Muscle of arm (tissue), 12 donors: ENCODE results near the gene TBX1. TPM values are rescaled to one million over a fixed set of nuclear protein-coding genes. Genes with fewer than 3 reads are reported as not detected.

ENCODE experiments used
- DNase-seq: peaks from one replicate; pipeline ENCODE4 v3.0.0-alpha.2; 2013
- polyA plus RNA-seq, 12 donors: library from polyadenylated mRNA; unstranded; fragments of 120-200 nt; gene quantifications; one replicate each; pipeline ENCODE4 v1.2.1, GENCODE V29; 2013; ENCODE audit not compliant: insufficient read length in 12 of 12

The TBX1 gene
- polyA plus RNA-seq, 12 donors: 2.9 to 21.4 (median 12.8) TPM; not detected in 1

DNA sequence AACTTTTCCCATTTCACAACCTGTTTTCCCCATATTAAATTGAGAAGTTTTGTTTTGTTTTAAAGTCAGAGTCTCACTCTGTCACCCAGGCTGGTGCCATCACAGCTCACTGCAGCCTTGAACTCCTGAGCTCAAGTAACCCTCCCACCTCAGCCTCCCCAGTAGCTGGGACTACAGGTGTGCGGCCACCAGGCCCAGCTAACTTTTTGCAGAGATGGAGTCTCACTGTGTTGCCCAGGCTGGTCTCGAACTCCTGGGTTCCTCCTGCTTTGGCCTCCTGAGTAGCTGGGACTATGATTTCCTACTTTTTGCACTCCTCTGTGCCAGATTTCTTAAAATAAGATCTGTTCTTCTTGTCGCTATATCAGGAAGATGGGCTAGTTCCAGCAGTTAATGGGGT, 49.2 kb downstream of the TBX1 start:
- DNase-seq: no peak

DNA sequence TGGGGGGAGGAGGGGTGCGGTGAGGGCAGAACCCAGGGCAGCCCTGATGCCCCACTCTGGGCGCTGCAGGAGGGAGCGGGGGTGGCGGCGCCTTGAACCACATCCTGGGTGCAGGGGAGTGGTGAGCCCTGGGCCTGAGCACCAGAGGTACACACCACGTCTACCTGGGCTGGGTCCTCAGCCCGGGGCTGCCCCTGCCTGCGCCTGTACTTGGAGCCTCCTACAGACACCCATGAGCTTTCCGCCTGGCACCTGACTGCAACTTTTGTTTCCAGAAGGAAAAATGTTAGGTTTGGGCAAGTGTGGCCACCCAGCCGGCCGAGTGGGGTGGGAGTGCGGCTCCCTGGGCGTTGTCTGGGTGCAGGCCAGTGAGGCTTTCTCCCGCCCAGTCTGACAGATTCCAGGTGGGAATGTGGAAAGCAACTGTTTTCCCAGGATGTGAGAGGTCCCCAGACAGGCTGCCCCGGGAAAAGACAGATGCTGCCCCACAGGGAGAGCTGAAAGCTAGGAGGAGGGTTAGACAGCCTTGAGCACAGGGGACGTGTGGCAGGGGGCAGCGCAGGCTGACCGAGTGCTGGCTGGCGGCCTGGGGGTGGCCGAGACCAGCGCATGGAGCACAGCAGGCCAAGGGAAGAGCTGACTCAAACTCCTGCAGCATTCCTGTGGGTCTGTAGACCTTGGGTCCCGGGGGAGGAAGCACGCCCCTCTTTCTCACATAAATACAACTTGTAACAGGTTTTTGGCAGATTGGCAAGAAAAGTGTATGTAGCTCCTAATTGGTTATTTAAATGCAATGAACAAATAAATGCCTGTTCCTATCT, 50.0 kb downstream of the TBX1 start:
- DNase-seq: no peak

DNA sequence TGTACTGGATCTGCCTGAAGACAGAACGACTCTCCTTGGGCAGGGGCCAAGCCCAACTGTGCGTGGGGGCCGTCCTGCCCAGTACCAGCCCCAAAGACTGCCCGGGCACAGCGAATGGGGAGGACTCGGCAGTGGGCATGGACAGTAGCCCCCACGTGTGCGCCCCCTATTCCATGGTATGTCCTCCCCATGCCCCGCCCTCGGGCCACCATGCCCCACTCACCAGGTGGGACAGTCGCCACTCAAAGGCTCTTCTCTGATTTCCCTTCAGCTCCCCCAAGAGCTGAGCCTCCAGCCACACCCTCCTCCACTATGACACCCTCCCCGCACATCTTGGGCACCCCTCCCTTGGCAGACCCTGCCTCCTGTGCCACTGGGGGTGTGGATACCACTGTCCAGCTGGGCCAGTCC, 50.6 kb downstream of the TBX1 start:
- DNase-seq: no peak

- no peak for DNase-seq
Observed at GRCh38 chr22:19811811-19812771, 51.5 kb downstream of the TBX1 start.

GRCh38 chr22:19812910-19813309, 52.3 kb downstream of the TBX1 start:
- no peak for DNase-seq

DNA sequence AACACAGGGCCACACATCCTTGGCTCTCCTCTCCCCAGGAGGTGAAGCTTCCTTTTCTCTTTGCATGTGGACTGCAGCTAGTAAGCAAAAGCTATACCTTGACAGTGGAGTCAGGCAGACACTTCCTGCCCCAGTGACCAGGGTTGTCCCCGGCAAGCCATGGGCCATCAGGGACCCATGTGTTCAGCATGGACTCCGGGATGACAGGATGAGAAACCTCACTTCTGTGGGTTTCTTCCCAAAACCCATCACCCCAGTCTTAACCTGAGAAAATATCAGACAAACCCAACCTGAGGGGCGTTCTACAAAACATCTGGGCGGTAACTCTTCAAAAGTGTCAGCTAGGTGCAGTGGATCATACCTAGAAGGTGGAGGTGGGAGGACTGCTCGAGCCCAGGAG, 53.9 kb downstream of the TBX1 start:
- DNase-seq: no peak

DNA sequence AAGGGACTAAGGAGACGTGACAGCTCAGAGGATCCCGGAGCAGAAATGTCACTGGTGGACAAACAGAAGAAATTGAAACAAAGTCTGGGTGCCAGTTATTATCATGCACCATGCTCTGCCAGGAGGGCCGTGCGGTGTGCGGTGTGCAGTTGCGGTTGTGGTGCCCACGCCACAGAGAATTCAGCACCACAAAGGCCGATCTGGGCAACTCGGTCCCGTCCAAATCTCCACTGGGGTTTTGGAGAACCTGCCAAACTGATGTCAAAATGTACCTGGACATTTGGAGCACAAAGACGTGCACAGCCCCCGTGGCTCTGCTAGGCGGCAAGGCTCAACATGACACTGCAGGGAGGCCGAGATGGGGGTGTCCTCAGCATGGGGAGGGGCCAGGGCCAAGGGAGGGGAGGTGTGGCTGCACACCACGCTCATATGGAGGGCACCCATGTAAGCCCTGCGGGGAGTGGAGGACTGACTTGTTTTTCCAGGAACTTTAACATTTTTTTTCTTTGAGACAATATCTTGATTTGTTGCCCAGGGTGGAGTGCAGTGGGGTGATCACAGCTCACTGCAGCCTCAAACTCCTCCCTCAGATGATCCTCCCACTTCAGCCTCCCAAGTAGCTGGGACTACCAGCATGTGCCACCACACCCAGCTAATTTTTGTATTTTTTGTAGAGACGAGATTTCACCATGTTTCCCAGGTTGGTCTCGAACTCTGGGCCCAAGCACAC, 54.7 kb downstream of the TBX1 start:
- DNase-seq: no peak

DNA sequence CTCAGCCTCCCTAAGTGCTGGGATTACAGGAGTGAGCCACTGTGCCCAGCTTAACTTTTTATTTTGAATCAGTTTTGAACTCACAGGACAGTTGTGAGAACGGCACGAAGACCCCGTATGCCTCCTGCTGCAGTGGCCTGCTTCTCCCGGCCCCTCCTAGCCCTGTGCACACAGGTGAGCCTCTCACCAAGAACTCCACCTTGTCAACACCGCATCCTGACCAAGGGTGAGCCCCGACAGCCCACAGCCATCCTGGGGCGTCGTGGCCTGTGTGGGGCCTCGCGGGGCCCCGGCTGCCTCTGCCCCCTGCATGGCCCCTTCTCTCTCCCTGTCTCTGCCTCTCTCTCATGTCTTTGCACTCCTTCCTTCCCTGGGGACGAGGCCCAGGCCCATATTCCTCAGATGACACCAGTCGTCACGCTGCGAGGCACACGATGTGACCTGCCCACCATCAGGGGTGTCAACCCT, 55.3 kb downstream of the TBX1 start:
- DNase-seq: no peak

DNA sequence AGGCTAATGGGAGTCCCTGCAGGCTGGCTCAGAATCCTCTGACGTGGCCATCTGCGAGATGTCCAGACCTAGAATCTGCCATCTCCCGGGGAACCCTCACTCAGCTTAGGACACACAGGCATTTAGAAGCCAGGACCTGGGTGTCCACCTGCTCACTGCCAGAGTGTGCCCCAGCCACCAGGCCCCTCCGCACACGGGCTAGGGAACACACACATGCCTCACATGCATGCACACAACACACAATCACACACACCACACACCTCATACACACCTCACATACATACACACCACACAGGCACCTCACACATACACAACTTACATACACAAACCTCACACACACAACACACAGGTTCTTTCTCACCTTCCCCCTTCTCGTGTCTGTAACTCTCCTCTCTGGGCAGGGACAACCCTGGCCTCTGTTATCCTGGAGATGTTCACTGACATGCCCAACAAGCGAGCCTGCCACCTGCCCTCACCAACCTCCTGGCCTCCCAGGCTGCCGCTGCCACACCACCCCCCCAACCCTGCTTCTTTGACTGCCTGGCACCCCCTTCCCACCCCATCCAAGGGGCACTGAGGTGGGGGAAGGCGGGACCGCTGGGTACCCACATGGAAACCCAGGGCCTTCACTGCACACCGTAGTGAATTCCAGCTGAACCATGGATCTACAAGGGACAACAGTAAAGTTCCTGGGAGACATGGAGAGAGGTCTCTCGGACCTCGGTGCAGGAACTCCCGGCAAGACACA, 56.0 kb downstream of the TBX1 start:
- no peak for DNase-seq

Other genes starting within 250 kb of the TBX1 start
- gene CLDN5, start 236.4 kb upstream of the TBX1 start, polyA plus RNA-seq: 10 to 100 TPM in 11 of 12 donors, not detected in 1; 25.0 to 59.7 (median 39.6) TPM
- gene SEPTIN5, start 46.3 kb upstream of the TBX1 start, polyA plus RNA-seq: 100 to 1,000 TPM in 8 of 12 donors, 10 to 100 TPM in 3, not detected in 1; 87.7 to 138 (median 115) TPM
- gene GP1BB, start 37.2 kb upstream of the TBX1 start, polyA plus RNA-seq: 10 to 100 TPM in 6 of 12 donors, 1 to 10 TPM in 5, not detected in 1; 5.0 to 21.7 (median 11.9) TPM
- gene GNB1L, start 94.1 kb downstream of the TBX1 start, polyA plus RNA-seq: 1 to 10 TPM in 10 of 12 donors, not detected in 2; 1.8 to 5.0 (median 3.3) TPM
- gene RTL10, start 94.1 kb downstream of the TBX1 start, polyA plus RNA-seq: 10 to 100 TPM in 10 of 12 donors, 1 to 10 TPM in 1, not detected in 1; 9.6 to 19.7 (median 12.1) TPM
- gene COMT, start 181.0 kb downstream of the TBX1 start, polyA plus RNA-seq: 10 to 100 TPM in 11 of 12 donors, not detected in 1; 54.0 to 93.5 (median 66.3) TPM
- gene TXNRD2, start 181.0 kb downstream of the TBX1 start, polyA plus RNA-seq: 10 to 100 TPM in 11 of 12 donors, not detected in 1; 12.0 to 24.1 (median 15.1) TPM